Activated T-cell treated with anti-CD3 and anti-CD28 coated beads, Interleukin-2, amount 50 U/mL, for 48 hours (primary cell): ENCODE data around the gene DHRS12.
A peak's percentile ranks its signal among the peaks of the same experiment; 100 is the strongest.

Experiments
- DNase-seq, 2 experiments: peaks; one replicate each; pipeline ENCODE4 v3.0.0-alpha.2; 2020

DHRS12 gene

DNA sequence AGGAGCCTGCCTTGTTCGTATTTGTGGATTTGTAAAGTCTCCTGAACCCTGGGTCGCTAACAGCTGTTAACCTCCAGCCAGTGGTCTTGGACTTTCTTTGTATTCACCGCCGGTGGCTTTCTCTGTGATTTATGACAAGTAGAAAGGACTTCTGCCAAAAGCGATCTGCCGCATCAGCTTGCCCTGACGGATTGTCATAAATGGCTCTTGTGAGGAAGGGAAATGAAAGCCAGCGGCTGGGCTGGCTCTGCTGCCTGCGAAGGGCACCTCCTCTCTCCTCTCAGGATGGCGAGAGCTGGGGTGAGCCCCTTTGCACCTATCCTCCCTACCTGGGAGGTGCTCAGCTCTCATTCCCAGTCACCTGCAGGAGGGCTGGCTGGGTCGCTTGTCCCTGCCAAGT lies 25.6 kb downstream of the DHRS12 start:
- no peak for DNase-seq

DNA sequence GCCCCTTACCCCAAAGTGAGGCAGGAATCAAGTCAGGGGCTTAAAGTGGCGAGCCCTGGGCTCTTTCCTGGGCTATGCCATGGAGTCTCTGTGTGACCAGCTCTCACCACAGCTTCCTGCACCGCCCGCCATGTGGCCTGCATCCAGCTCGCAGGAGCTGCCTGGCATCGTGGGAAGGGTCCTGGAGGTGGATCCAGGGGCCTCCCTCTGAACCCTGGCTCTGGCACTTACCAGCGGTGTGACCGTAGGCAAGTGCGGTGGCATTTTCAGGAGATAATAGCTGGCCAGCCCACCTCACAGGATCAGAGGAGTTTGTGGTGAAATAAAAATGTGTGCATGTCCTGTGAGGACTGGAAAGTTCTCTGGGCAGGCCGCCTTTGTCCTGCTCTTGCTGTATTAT lies 26.0 kb downstream of the DHRS12 start:
- no peak for DNase-seq

DNA sequence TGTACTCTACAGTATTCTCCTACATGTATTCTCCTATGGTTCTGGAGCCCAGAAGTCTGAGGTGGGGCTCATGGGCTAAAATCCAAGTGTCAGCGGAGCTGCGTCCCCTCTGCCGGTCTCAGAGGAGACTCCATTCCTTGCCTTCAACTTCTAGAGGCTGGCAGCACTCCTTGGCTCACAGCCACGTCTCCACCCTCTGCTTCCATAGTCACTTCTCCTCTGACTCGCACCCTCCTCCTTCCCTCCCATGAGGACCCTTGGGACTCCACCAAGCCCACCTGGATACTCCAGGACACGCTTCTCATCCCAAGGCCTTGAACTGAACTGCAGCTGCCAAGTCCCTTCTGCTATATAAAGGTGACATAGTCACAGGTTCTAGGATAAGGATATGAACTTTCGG lies 27.8 kb downstream of the DHRS12 start:
- no peak for DNase-seq

DNA sequence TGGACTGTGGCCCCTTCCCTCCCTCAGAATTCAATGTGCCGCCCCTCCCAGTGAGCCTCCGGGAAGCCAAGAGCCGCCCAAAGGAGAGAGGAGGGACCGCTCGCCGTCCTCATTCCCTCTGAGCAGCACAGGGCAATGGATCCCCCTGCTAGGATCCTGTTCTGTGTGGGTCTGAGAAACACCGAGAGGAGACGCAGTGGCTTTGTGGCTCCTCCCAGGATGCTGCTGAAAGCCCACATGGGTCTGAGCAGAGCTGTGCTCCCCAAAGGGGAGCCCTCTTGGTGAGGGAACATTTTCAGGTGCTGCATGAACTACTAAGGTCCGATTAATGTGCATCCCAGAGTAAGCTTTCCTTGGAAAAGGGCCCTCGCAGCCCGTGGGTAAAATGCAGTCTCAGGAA lies 30.4 kb downstream of the DHRS12 start:
- DNase-seq: no peak

DNA sequence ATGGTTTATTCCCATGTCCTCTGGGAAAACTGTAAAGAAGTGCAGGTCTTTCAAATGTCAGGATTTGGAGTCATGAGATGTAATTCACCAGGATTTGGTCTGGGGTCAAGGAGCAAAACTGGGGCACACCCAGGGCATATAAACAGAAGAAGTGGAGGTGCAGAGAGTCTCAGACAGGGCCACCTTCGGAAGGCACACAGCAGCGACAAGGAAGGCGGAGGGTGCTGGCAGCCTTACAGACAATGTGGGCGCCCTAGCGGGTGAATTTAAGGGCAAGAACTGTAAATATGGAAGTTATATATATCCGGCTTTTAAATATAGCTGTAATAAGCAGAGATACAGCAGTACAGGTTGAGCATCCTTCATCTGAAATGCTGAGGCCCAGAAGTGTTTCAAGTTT lies 31.2 kb downstream of the DHRS12 start:
- DNase-seq: no peak

DNA sequence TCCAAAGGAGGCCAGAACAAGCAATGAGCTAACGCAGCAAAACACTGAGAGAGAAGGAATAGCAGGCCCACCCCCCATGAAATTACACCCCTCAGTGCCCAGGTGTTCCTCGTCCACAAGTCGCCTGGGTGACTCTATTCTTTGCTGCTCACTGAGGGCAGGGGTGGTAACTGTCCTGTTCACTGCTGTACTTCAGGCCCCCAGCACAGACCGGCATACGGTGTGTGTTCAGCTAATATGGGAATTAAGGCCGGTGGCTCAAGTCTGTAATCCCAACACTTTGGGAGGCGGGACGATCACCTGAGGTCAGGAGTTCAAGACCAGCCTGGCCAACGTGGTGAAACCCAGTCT lies 31.9 kb downstream of the DHRS12 start:
- no peak for DNase-seq

DNA sequence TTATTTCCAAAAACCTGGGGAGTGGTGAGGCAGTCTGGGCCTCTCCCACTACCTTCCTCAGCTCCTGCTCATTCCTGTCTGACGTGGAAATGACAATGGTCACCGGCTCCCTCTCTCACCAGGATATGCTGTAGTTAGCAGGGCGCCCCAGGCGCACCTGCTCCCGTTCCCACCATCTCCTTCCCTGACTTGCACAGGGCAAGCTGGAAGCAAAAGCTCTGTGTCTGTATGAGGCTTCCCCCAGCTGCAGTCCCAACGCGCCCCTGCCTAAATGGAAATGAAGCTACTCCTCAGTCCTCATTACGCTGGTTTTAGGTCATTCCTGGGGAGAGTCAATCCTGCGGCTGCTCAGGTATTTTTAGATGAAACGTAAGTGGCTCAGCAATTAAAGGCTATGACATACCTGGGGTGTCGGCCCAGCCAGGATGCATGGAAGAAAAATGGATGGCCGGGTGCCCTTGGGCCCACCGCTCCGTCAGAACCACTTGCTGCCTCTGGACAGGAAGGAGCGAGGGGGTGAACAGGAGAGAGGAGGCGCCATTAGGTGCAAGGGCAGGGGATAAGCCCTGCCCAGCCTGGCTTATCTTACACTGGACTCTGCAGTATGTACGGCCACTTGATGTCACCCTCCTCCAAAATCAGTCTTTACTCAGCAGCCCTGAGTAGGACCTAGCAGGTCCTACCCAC lies 32.4 kb downstream of the DHRS12 start:
- DNase-seq: no peak

DNA sequence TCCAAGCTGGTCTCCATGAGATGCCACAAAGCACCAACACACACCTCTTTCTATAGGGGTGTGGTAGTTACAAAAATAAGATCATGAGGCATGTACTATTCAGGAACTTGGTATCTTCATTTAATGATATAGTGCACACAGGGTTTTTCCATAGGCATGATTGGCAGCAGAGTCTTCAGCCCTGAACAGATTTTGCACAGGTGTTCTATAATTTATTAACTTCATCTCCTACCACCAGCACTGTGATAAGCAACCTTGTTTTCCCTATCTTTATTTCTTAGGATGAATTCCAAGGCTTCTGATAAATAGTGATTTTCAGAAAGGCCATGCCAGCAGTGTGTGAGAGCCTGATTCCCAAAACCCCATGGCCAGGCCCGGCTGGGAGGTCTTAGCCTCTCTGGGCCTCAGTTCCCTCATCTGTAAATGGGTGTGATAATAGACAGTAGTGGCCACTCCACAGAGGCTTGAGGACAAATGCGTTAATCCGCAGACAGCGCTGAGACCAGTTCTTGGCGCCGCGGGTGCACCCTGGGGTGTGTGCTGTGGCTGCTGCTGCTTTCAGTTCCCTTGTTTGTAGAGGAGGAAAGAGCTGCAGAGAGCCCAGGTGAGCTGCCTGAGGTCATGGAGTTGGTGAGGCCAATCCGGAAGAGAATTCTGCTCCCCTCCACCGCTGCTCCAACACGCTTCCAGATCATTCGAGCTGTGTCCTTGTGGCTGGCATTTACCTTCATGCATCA lies 33.1 kb downstream of the DHRS12 start:
- no peak for DNase-seq

DNA sequence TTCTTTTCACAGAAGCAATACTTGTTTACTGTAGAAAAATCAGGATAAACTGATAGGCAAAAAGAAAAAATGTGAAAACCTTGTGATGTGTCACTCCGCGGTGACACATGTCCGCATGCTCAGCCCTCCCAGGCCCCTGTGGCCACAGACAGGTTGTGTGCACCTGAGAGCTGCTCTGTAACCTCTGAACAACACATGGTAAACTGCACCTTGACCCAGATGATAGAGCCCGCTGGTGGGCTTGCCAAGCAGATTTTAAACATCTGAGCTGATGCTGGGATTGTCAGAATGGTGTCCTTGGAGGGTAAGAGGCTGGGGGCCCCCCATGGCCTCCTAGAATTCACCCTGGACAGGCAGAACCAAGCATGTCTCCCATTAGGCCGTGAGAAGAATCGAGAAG lies 33.8 kb downstream of the DHRS12 start:
- no peak for DNase-seq

DNA sequence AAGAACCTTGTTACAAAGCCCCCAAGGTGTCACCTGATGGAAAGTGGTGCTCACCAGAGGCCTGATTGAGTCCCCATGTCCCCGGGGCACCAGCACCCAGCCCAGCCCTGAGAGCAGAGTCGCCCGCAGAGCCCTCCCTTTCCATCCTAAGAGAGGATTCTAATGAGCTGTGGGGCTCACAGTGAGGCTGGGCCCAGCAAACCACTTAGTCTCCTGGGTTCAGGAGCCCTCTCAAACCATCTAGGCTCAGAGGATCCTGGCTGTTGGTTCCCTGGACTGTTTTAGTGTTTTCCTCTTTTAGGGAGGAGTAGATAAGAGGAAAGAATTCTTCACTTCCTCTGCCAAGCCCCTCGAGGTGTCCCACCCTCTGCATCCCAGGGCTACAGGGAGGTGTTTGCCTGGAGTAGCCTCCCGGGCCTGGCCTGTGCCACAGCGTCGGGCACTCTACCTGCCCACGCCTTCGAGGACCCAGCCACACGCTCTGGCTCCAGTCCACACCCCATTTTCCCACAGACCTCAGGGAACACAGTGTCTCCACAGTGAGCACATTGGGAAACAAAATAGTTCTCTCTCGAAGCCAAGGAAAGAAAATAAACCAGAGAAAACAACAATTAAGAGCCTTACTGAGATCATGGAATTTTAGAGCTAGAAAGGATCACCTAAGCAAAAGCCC lies 34.4 kb downstream of the DHRS12 start:
- DNase-seq: no peak

DNA sequence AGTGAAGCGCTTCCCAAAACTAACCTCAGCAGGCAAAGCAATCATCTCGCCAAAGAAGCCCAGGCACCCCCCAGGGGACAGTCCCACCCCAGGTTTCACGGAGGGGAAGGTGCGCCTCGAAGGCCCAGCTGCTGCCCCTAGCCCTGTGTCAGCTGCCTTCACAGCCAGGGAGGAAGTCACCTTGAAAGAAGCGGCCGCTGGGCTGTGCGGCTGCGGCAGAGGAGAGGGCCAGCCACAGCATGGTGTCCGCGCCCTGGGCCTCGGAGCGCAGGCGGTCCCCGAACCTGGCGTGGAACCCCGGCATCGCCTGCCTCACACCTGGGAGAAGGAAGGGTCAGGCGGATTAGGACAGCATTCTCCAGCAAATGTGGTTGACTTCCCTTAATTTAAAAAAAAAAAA lies 35.0 kb downstream of the DHRS12 start:
- DNase-seq: no peak

DNA sequence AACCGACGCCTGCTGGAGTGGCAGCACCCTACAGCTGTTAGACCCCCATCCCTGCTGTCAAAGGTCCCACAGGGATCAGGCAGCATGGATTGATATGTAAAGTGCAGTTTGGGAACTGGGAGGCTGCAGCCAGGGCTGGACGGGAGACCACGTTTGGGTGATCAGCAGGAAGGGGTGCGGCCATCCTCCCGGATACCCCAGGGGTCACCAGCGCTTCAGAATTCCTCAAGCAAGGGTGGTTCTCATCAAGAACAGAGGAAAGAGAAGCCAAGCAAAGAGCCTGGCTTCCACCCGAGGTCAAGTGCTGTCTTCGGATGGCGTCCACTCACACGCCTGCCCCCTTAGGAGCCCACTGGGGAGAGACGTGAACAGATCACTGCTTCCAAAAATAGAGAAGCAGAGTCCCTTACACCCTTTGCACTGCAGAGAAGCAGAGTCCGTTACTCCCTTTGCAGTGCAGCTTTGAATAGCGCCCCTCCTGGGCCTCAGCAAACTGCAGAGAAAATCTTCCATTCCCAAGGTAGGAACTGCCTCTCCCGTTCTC lies 35.5 kb downstream of the DHRS12 start:
- no peak for DNase-seq

DNA sequence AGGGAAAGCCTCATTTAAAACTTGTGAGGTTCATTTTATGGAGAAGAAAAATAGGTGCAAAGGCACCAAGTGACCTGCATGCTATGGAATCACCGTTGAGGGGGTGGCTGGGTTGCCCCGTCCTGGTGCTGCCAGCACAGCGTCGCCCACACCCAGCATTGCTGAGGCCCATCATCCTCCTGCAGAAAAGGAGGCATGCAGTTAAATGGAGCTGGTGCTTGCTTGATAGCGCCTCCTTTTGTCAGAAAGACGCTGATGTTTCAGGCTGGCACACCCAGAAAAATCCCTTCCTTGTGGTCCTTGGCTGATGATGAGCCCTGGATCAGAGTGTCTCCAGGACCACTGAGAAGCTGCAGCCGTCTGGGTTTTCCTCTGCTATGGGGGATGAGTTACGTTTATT lies 36.9 kb downstream of the DHRS12 start:
- DNase-seq: no peak

DNA sequence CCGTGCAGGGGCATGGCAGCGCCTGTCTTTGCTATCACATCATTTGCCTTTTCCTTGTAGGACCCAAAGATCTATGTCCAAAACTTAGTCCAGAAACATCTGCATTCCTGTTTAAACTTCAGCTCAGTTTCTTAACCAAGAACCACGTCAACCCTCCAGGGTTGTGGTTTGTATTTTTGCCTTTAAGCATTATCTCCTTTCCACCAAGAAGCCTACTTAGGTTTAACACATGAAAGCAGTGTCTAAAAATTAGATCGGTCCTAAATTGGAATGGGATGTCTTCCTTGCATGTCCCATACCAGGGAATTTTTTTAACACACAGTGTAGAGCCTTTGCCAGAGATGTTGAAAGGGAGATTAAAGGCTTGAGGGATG lies 38.8 kb downstream of the DHRS12 start:
- no peak for DNase-seq

DNA sequence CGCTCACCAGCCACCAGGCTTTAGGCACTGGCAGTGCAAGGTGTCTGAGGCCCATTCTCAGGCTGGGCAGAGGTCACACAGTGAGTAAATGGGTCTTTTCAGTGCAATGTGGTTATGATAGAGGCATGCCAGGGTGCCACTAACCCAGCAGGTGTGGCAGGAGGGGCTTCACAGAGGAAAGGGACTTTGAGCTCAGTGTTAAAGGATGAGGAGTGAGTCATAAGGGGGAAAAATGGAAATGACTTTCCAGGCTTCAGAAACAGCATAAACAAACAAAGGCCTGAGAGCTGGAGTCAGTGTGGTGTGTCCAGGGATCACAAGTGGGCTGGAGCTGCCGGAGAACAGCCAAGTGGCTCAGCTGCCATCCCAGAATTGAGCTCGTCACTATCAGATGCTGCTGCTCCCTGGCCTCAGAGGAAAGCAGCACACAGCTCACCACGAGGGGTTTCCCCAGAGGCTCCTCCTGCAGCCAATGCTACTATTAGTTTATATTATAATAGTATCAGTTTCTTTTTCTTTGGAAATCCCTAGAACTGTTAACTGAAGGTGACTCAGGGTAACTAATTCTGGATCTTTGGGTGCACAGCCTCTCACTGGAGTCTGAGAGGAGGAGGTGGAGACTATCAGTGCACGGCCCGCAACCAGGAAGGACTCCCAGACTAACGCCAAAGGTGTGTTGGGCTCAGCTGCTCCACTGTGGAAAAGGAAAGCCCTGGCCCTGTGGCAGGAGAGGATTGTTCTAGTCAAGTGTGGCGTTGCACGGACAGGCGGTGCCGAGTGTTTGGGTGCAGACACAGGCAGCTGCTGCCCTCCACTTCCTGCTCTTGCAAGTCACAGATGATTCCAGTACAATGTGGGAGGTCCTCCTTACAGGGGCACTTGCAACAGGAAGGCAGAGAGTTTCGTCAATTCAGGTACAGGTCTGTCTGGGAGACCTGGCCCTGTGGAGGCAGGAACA lies 39.5 kb downstream of the DHRS12 start:
- peak; percentile 72 to 78 for DNase-seq

DNA sequence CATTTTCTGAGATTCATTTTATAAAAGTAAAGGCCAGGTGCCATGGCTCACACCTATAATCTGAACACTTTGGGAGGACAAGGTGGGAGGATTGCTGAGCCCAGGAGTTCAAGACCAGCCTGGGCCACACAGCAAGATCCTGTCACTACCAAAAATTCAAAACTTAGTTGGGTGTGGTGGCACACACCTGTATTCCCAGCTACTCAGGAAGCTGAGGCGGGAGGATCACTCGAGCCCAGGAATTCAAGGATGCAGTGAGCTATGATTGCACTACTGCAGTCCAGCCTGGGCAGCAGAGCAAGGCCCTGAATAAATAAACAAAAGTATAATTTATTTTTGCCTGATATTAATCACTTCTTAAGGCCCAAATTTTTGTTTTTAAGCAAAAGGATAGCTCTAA lies 40.5 kb downstream of the DHRS12 start:
- DNase-seq: no peak

DNA sequence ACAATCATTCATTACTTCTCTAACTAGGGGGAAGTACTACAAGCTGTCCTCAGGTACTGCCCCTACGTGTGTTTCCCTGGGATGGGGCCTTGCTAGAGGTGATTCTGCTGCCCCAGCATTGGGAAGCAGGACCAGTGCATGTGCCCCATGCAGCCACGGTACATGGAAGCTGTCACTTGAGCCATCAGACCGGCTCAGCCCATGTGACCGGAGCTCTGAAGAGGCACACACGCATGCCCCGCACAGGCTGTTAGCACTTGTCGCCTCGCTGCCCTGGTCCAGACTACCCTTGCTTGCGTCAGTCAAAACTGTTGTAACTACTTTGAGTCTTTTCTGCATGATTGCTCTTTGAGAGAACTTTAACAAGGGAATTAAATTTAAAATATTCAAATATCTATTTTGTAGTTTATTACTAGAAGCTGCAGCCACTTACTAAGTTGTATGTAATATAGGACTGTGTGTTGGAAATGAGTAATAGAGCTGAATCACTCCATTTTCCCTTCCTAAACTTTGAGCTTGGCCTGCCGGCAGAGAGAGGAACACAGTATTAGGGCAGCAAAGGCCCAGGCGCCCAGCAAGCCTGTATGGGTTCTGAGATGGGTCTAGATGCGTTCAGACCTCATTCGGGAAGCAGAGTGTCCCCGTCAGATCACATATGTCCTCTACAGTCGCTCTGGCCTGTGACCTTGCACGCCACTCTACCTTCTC lies 42.2 kb downstream of the DHRS12 start:
- DNase-seq: no peak

DNA sequence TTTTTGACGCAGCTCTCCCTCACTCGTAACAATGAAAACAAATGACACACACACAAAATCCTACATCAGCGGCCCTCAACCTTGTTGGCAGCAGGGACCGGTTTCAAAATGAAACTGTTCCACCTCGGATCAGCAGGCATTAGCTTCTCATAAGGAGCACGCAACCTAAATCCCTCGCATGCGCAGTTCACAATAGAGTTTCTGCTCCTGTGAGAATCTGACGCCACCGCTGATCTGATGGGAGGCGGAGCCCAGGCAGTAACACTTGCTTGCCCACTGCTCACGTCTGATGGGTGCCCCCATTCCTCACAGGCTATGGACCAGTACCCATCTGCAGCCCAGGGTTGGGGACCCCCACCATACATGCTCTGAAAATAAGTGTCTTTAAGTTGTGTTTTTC lies 43.4 kb downstream of the DHRS12 start:
- DNase-seq: no peak

DNA sequence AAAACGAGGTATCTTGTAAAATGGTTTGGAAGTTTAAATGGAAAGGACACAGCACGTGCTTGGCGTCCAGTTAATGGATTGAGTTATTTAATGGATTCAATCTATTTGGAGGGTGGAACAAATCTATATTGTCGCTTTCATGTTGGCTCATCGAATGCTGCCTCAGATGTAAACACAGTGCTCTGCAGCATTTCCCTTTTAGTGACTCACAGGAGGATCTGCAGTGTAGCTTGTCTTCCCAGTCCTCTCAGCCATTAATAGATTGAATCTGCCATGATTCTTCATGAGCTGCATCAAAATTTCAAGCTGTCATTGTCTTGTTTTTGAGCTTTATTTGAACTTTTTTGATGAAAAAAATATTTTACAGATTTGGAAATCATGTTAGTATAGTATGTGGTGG lies 44.7 kb downstream of the DHRS12 start:
- DNase-seq: no peak

DNA sequence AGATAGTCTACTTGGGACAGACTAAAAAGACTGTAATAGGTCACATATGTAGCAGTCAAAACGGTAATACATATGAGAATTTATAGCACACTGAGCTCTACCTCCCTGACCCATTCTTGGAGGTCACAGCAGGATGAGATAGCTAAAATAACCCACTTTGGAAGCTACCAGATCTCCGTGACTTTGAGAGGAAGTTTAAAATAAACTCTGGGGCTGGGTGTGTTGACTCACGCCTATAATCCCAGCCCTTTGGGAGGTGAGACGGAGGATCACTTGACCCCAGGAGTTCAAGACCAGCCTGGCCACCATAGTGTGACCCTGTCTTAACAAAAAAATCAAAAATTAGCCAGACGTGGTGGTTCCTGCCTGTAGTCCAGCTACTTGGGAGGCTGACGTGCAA lies 45.3 kb downstream of the DHRS12 start:
- no peak for DNase-seq

DNA sequence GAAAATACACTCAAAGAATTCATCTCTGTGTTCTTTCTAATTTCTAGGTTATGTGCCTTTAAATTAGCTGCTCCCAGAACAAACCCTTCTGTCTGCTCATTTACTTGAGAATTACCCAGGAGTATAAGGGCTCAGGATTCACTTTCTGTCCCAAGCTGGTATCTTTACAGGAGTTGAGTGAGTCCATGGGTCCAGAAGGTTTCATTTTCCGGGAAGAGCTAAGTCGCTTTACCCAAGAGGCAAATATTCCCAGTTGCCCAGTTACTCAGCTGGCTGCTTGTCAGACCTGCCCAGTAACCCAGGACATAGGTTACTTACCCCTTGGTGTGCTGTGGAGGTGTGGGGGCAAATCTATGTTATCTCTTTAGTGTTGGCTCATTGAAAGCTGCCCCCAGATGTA lies 47.3 kb downstream of the DHRS12 start:
- no peak for DNase-seq
